ENCODE measurements around the gene KLF15. TPM values are rescaled to one million over a fixed set of nuclear protein-coding genes. Genes with fewer than 3 reads are reported as not detected.

The KLF15 gene
- total and polyA plus RNA-seq, 12 donors: 13.5 to 61.3 (median 29.2) TPM

DNA sequence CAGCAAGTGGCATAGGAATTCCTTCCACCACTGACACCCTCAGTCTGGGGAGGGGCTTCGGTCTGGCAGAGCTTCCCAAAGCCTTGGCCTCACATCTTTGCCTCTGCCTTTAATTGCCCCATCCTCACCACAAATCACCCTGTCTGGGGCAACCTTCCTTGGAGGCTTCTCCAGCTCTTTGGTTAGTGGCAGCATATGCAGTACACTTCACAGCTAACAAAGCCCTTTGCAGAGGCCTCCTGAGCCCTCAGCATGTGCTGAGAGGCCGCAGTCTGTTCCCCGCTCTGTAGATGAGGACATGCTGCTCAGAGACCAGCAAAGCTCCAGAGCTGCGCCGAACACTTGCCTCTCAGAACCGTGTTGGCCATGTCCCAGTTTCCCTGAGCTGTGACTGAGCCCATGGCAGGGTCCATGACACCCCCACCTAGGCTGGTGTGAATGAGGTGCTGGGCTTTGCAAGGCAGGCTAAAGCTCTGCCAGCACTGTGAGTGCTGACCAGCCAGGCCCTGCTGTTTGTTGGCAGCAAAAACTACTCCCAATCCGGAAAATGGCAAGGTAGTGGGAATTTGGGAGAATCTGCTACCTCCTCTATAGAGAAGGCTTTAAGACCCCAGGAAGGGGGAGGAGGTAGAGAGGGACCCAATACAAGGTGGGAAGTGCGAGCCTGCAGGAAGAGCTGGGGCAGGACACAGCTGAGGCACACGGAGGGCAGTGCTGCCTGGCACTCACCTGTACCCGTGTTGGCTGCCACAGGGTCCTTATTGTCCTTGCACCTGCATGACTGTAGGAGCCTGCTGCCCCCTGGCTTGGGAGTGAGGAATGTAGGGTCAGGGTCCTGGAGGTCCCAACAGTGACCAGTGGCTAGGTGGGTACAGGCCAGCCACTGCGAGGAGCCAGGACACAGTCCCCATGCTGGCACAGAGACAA lies 8.4 kb upstream of the KLF15 start:
- Histone ChIP-seq H3K4me3 (no peak overlapping the region), H3K9me3 (no peaks in the 10 kb centered on the region), H3K27ac (no peak overlapping the region), H3K27me3 (peaks cover 0 to 19% (median 3%) of the 10 kb centered on the region in 7 donors), H3K36me3 (no peaks in the 10 kb centered on the region), H3K4me1 (no peaks in the 10 kb centered on the region)
- intact Hi-C loops (cut with DNase I): no loop called here
- WGBS, 2 donors: 84% methylated on average over 11 of the region's 11 CpGs
- ATAC-seq: peak in 3 of 8 donors; percentile 13 to 52 (median 37)
- TF ChIP-seq CTCF (IDR thresholded peaks at IDR 0.05): peak in 1 of 9 donors; percentile 15
- no peak for DNase-seq

DNA sequence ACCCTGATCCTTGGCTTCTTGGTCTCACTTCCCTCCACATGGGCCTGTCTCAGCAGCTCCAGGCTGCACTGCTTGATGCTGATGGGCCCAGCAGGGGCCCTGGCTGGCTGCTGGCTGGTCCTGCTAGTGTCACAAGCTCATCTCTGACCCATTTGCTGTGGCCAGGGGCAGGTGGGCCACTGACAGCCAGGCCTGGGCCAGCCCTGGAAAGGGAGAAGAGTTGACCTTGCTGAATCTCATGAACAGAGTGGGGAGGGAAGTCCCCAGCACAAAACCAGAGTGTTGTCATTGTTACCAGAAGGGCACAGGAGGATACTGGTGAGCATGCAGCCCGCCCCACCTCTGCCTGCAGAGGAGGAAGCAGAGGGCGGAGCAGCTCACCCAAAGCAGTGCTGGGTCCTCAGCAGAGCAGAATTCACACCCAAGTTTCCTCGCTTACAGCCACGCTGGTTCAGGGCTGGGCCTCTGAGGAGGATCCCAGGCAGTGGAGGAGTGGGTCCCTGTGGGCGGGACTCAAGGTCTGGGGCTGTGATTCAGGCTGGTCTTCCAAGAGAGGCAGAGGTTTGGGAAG lies 7.6 kb upstream of the KLF15 start:
- H3K4me3 ChIP-seq: no peak overlapping the region
- H3K9me3 ChIP-seq: no peaks in the 10 kb centered on the region
- intact Hi-C loops (cut with DNase I): no loop called here
- peaks cover 0 to 27% (median 5%) of the 10 kb centered on the region in 7 donors for H3K27me3 ChIP-seq
- H3K36me3 ChIP-seq: no peaks in the 10 kb centered on the region
- DNase-seq (no peak), ATAC-seq (no peak)
- no peak overlapping the region for H3K27ac ChIP-seq
- no peak for TF ChIP-seq CTCF (IDR thresholded peaks at IDR 0.05)
- H3K4me1 ChIP-seq: no peaks in the 10 kb centered on the region
- WGBS, 2 donors: 87 to 92% methylated on average over 5 of the region's 5 CpGs

- H3K27me3 ChIP-seq: peaks cover 0 to 33% (median 8%) of the 10 kb centered on the region in 7 donors
- H3K36me3 ChIP-seq: no peaks in the 10 kb centered on the region
- 93 to 95% methylated on average over 9 of the region's 9 CpGs for WGBS, 2 donors
- H3K4me3 ChIP-seq: no peak overlapping the region
- H3K9me3 ChIP-seq: peaks cover 0 to 6% (median 0%) of the 10 kb centered on the region in 11 donors
- H3K27ac ChIP-seq: no peak overlapping the region
- H3K4me1 ChIP-seq: no peaks in the 10 kb centered on the region
- DNase-seq (no peak), ATAC-seq (no peak)
- intact Hi-C loops (cut with DNase I): no loop called here
- no peak for TF ChIP-seq CTCF (IDR thresholded peaks at IDR 0.05)
Measured at GRCh38 chr3:126364130-126364695, 7.0 kb upstream of the KLF15 start.

- no peaks in the 10 kb centered on the region for H3K36me3 ChIP-seq
- no peak for DNase-seq
- peaks cover 0 to 17% (median 10%) of the 10 kb centered on the region in 9 donors for H3K4me1 ChIP-seq
- H3K27ac ChIP-seq: no peak overlapping the region
- WGBS, 2 donors: 71 to 78% methylated on average over 9 of the region's 9 CpGs
- peaks cover 0 to 59% (median 8%) of the 10 kb centered on the region in 7 donors for H3K27me3 ChIP-seq
- H3K4me3 ChIP-seq: no peak overlapping the region
- TF ChIP-seq CTCF (IDR thresholded peaks at IDR 0.05): no peak
- ATAC-seq: no peak
- intact Hi-C loops (cut with DNase I): no loop called here
- H3K9me3 ChIP-seq: peaks cover 0 to 9% (median 0%) of the 10 kb centered on the region in 11 donors
Measured at GRCh38 chr3:126361211-126361610, 4.0 kb upstream of the KLF15 start.

Measured in heart right ventricle (tissue), 16 donors.